Naive thymus-derived CD4-positive, alpha-beta T cell (primary cell): Measurements from ENCODE around the gene NOP9. TPM values are rescaled to one million over a fixed set of nuclear protein-coding genes. Genes with fewer than 3 reads are reported as not detected.
A peak's percentile ranks its signal among the peaks of the same experiment; 100 is the strongest.

ENCODE experiments used
- ATAC-seq: fragments of 150-1000 bp; cut with Tn5 transposase; 2 replicates; pipeline ENCODE4 v1.10.0; 2021; ENCODE audit warnings: mild to moderate bottlenecking, moderate library complexity
- CTCF ChIA-PET: fragments of 350-600 bp; sonication (Branson Sonifier 250); formaldehyde crosslinking; loops from one replicate; lab custom pipeline; 2021; ENCODE audit warnings: antibody characterized with exemption; lab: Charles Lee
- POLR2A ChIA-PET: fragments of 350-600 bp; sonication (Branson Sonifier 250); formaldehyde crosslinking; loops from one replicate; lab custom pipeline; 2021; ENCODE audit warnings: antibody characterized with exemption, inconsistent platforms; lab: Charles Lee
- DNase-seq, 9 donors: peaks; one replicate each; pipeline versions ENCODE4 v3.0.0 to v3.0.0-alpha.2; 2020 to 2022; ENCODE audit warnings: mixed read lengths in 1 of 9
- H3K27ac ChIP-seq: one replicate; pipeline ENCODE4 v1.7.0; 2013; ENCODE audit warnings: mild to moderate bottlenecking, low read depth, low read length, moderate library complexity
- H3K27me3 ChIP-seq, 2 donors: one replicate each; pipeline ENCODE4 v1.7.0; 2013; ENCODE audit warnings: low read length in 2 of 2, mild to moderate bottlenecking in 2 of 2, moderate library complexity in 2 of 2; ENCODE audit not compliant: control insufficient read depth in 2 of 2, insufficient read depth in 2 of 2
- H3K36me3 ChIP-seq, 3 experiments: 1 replicate in 2 of 3; 2 replicates in 1 of 3; pipeline ENCODE4 v1.7.0; 2013; ENCODE audit warnings: low read length in 3 of 3, mild to moderate bottlenecking in 3 of 3, moderate library complexity in 1 of 3; ENCODE audit not compliant: insufficient read depth in 3 of 3, control insufficient read depth in 2 of 3
- H3K4me1 ChIP-seq, 2 donors: one replicate each; pipeline ENCODE4 v1.7.0; 2013; ENCODE audit warnings: low read length in 2 of 2, mild to moderate bottlenecking in 2 of 2, moderate library complexity in 1 of 2; ENCODE audit not compliant: control insufficient read depth in 2 of 2, insufficient read depth in 2 of 2
- H3K4me3 ChIP-seq: 2 replicates; pipeline ENCODE4 v1.7.0; 2013; ENCODE audit warnings: mild to moderate bottlenecking, low read length
- H3K9me3 ChIP-seq, 3 experiments: 1 replicate in 2 of 3; 2 replicates in 1 of 3; pipeline ENCODE4 v1.7.0; 2013; ENCODE audit warnings: low read length in 3 of 3; ENCODE audit not compliant: control insufficient read depth in 2 of 3
- H3K27ac Mint-ChIP-seq, 9 donors: one replicate each; pipeline ENCODE4 v1.8.0; 2020 to 2022; ENCODE audit warnings: mixed read lengths in 9 of 9, mild to moderate bottlenecking in 8 of 9, moderate library complexity in 5 of 9, inconsistent platforms in 2 of 9
- H3K27me3 Mint-ChIP-seq, 5 donors: one replicate each; pipeline ENCODE4 v1.8.0; 2021 to 2022; ENCODE audit warnings: mixed read lengths in 5 of 5, mild to moderate bottlenecking in 1 of 5
- H3K36me3 Mint-ChIP-seq, 5 donors: one replicate each; pipeline ENCODE4 v1.8.0; 2020 to 2022; ENCODE audit warnings: mixed read lengths in 5 of 5, mild to moderate bottlenecking in 3 of 5, inconsistent platforms in 1 of 5
- H3K4me1 Mint-ChIP-seq, 7 donors: one replicate each; pipeline ENCODE4 v1.8.0; 2020 to 2022; ENCODE audit warnings: mixed read lengths in 7 of 7, mild to moderate bottlenecking in 3 of 7, inconsistent platforms in 1 of 7
- H3K4me3 Mint-ChIP-seq, 10 donors: one replicate each; pipeline ENCODE4 v1.8.0; 2020 to 2022; ENCODE audit warnings: mild to moderate bottlenecking in 10 of 10, mixed read lengths in 10 of 10, moderate library complexity in 6 of 10, inconsistent platforms in 2 of 10
- H3K9me3 Mint-ChIP-seq, 11 donors: one replicate each; pipeline ENCODE4 v1.8.0; 2020 to 2022; ENCODE audit warnings: mixed read lengths in 11 of 11, mild to moderate bottlenecking in 4 of 11, inconsistent platforms in 1 of 11, moderate library complexity in 1 of 11
- intact Hi-C, 2 donors: fragments of 100-400 bp; cut with micrococcal nuclease; formaldehyde crosslinking; loops; one replicate each; pipeline ENCODE4 v1.15.1; 2023
- polyA plus RNA-seq, 2 donors: library from polyadenylated mRNA; unstranded; fragments of 300-500 nt; fragmentation: Illumina TruSeq; gene quantifications; one replicate each; pipeline ENCODE4 v1.2.3, GENCODE V29; 2021
- total RNA-seq, 6 experiments: library from RNA in 5 of 6; stranded (reverse) in 5 of 6; gene quantifications; 1 replicate in 5 of 6; 2 replicates in 1 of 6; pipeline ENCODE4 v1.2.3 and lab custom pipeline; 2021 to 2026

NOP9 gene
- total and polyA plus RNA-seq, 7 experiments from 2014 or later: 1.7 to 39.5 (median 23.9) TPM

- H3K27me3 ChIP-seq: no peaks in the 10 kb centered on the region
- ChIA-PET POLR2A (interaction anchor here (1.1 kb wide), 1 partner anchor 21 kb away, joined by 5 read pairs; the partner anchor contains the start of gene NOP9), CTCF (interaction anchor here (0.6 to 1.5 kb wide), 2 partner anchors 24 to 74 kb away, joined by 3 read pairs; no protein-coding TSS in a partner anchor)
- peaks cover 0 to 13% (median 0%) of the 10 kb centered on the region in 5 donors for H3K27me3 Mint-ChIP-seq
- H3K4me3 Mint-ChIP-seq: no peak overlapping the region
- H3K9me3 Mint-ChIP-seq: no peaks in the 10 kb centered on the region
- H3K9me3 ChIP-seq: no peaks in the 10 kb centered on the region
- H3K27ac ChIP-seq: no peak overlapping the region
- H3K4me1 Mint-ChIP-seq: peaks cover 0 to 20% (median 8%) of the 10 kb centered on the region in 7 donors
- DNase-seq: no peak
- H3K36me3 Mint-ChIP-seq: peaks cover 0 to 8% (median 0%) of the 10 kb centered on the region in 5 donors
- intact Hi-C loops: no loop called here
- H3K4me3 ChIP-seq: no peak overlapping the region
- no peak for ATAC-seq
- no peaks in the 10 kb centered on the region for H3K36me3 ChIP-seq
- H3K4me1 ChIP-seq: no peaks in the 10 kb centered on the region
- H3K27ac Mint-ChIP-seq: no peak overlapping the region
These were observed 21.7 kb downstream of the NOP9 start for GRCh38 chr14:24321212-24321975.

- ChIA-PET POLR2A (interaction anchor here (1.1 kb wide), 1 partner anchor 22 kb away, joined by 5 read pairs; the partner anchor contains the start of gene NOP9), CTCF (interaction anchor here (0.6 to 1.9 kb wide), 5 partner anchors 9 to 25 kb away, joined by 3 to 8 read pairs (median 3); partner anchors contain the start of gene CIDEB)
- H3K27me3 ChIP-seq: no peaks in the 10 kb centered on the region
- no peak overlapping the region for H3K4me3 ChIP-seq
- H3K36me3 Mint-ChIP-seq: peaks cover 0 to 2% (median 0%) of the 10 kb centered on the region in 5 donors
- H3K9me3 ChIP-seq: no peaks in the 10 kb centered on the region
- H3K4me1 ChIP-seq: peaks cover 6% of the 10 kb centered on the region in 2 donors
- ATAC-seq: no peak
- H3K27me3 Mint-ChIP-seq: peaks cover 0 to 13% (median 5%) of the 10 kb centered on the region in 5 donors
- H3K27ac ChIP-seq: no peak overlapping the region
- intact Hi-C loops: no loop called here
- no peaks in the 10 kb centered on the region for H3K36me3 ChIP-seq
- no peak overlapping the region for H3K27ac Mint-ChIP-seq
- H3K4me3 Mint-ChIP-seq: no peak overlapping the region
- H3K4me1 Mint-ChIP-seq: peaks cover 6 to 22% (median 9%) of the 10 kb centered on the region in 7 donors
- no peak for DNase-seq
- H3K9me3 Mint-ChIP-seq: no peaks in the 10 kb centered on the region
These were observed 23.0 kb downstream of the NOP9 start for GRCh38 chr14:24322672-24323071.

DNA sequence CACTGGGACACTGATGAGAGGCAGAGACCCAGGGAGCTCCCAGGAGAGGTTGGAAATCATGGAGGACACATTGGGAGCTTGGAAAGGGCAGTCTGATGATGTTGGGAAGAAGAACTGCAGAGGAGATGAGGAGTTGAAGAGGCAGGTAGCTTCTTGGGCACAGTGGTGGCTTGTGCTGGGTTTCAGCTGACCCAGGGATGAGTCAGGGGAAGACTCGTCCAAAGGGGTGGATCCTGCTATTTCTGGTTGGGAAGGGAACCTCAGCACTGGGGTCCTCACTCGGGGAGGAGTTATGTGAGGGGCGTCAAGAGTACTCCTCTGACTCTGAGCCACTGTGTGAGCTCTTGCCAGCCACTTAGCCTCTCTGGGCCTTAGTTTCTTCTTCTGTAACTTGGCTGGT, 23.7 kb downstream of the NOP9 start:
- Mint-ChIP-seq H3K4me1 (peaks cover 6 to 18% (median 10%) of the 10 kb centered on the region in 7 donors), H3K4me3 (no peak overlapping the region), H3K27me3 (peaks cover 0 to 13% (median 5%) of the 10 kb centered on the region in 5 donors), H3K9me3 (no peaks in the 10 kb centered on the region), H3K36me3 (no peaks in the 10 kb centered on the region), H3K27ac (peak overlapping the region in 1 of 9 donors; percentile 11)
- DNase-seq (peak in 1 of 9 donors; percentile 3), ATAC-seq (no peak)
- POLR2A ChIA-PET: interaction anchor here (1.3 kb wide), 1 partner anchor 9 kb away, joined by 5 read pairs; no protein-coding TSS in a partner anchor
- Histone ChIP-seq H3K4me1 (peaks cover 6% of the 10 kb centered on the region in 2 donors), H3K4me3 (no peak overlapping the region), H3K9me3 (no peaks in the 10 kb centered on the region), H3K27ac (no peak overlapping the region), H3K27me3 (no peaks in the 10 kb centered on the region), H3K36me3 (no peaks in the 10 kb centered on the region)
- CTCF ChIA-PET: interaction anchor here (0.6 to 1.9 kb wide), 4 partner anchors 9 to 110 kb away, joined by 3 to 8 read pairs (median 3); partner anchors contain the start of gene CIDEB
- intact Hi-C loops: no loop called here

DNA sequence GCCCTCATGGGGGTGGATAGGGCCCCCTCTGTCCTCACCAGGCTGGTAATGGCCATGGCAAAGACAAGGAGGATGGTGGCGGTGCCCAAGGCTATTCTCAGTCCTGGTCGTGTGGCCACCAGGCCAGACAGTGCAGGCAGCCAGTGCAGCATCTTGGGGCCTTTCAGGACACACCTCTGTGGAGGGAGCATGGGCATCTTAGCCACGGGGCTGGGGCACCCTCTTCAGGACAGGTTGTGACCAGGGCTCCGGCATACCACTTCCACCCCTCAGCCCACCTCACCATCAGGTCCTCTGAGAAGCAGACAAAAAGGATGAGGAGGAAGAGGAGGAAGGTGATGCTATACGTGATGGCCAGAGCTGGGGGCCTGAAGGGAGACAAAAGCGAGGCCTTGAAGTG, 24.4 kb downstream of the NOP9 start:
- Mint-ChIP-seq H3K27ac (peak overlapping the region in 2 of 9 donors; percentile 8 to 65), H3K4me1 (peaks cover 9 to 25% (median 14%) of the 10 kb centered on the region in 7 donors), H3K36me3 (no peaks in the 10 kb centered on the region), H3K9me3 (no peaks in the 10 kb centered on the region), H3K4me3 (no peak overlapping the region), H3K27me3 (peaks cover 0 to 13% (median 5%) of the 10 kb centered on the region in 5 donors)
- peaks cover 6 to 13% of the 10 kb centered on the region in 2 donors for H3K4me1 ChIP-seq
- no peak overlapping the region for H3K4me3 ChIP-seq
- H3K27ac ChIP-seq: no peak overlapping the region
- DNase-seq (no peak), ATAC-seq (no peak)
- H3K27me3 ChIP-seq: no peaks in the 10 kb centered on the region
- ChIA-PET CTCF (interaction anchor here (1.3 to 1.9 kb wide), 3 partner anchors 10 to 109 kb away, joined by 3 to 8 read pairs (median 3); partner anchors contain the start of gene CIDEB), POLR2A (interaction anchor here (1.3 kb wide), 1 partner anchor 10 kb away, joined by 5 read pairs; no protein-coding TSS in a partner anchor)
- H3K9me3 ChIP-seq: no peaks in the 10 kb centered on the region
- intact Hi-C loops: no loop called here
- no peaks in the 10 kb centered on the region for H3K36me3 ChIP-seq

- Histone ChIP-seq H3K4me3 (no peak overlapping the region), H3K9me3 (no peaks in the 10 kb centered on the region), H3K27ac (no peak overlapping the region), H3K36me3 (no peaks in the 10 kb centered on the region), H3K27me3 (no peaks in the 10 kb centered on the region), H3K4me1 (peaks cover 6 to 23% of the 10 kb centered on the region in 2 donors)
- Mint-ChIP-seq H3K4me3 (no peak overlapping the region), H3K27ac (peak overlapping the region in 1 of 9 donors; percentile 65), H3K9me3 (no peaks in the 10 kb centered on the region), H3K4me1 (peaks cover 7 to 32% (median 14%) of the 10 kb centered on the region in 7 donors), H3K36me3 (no peaks in the 10 kb centered on the region), H3K27me3 (peaks cover 0 to 10% (median 4%) of the 10 kb centered on the region in 5 donors)
- intact Hi-C loops: no loop called here
- no peak for DNase-seq
- ATAC-seq: no peak
- ChIA-PET POLR2A (interaction anchor here (0.5 to 0.8 kb wide), 3 partner anchors 22 to 1501 kb away, joined by 3 to 7 read pairs (median 4); no protein-coding TSS in a partner anchor), CTCF (interaction anchor here (1.5 kb wide), 1 partner anchor 108 kb away, joined by 3 read pairs; no protein-coding TSS in a partner anchor)
These were observed 25.4 kb downstream of the NOP9 start for GRCh38 chr14:24325041-24325530.

DNA sequence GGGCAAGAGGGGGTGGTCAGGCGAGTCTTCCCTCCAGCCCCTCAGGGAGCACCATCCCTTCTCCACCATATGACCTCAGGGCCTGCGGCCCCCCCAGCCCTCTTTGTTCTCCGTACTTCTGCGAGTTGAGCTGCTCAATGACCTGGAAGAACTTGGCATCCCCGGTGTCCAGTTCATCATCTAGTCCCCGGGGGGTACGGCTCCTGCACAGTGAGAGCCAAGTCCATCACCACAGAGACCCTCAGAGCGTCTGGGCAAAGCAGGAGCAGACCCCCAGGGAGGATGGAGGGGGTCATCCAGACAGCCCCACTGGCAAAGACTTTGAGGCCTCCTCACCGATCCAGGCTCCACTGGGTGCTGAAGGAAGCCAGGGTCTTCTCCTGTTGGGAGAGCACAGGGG, 26.3 kb downstream of the NOP9 start:
- Mint-ChIP-seq H3K4me3 (no peak overlapping the region), H3K36me3 (no peaks in the 10 kb centered on the region), H3K27me3 (peaks cover 0 to 15% (median 8%) of the 10 kb centered on the region in 5 donors), H3K27ac (no peak overlapping the region), H3K4me1 (peaks cover 7 to 39% (median 14%) of the 10 kb centered on the region in 7 donors), H3K9me3 (no peaks in the 10 kb centered on the region)
- Histone ChIP-seq H3K4me3 (no peak overlapping the region), H3K36me3 (no peaks in the 10 kb centered on the region), H3K9me3 (no peaks in the 10 kb centered on the region), H3K27ac (no peak overlapping the region), H3K27me3 (no peaks in the 10 kb centered on the region), H3K4me1 (peaks cover 6 to 26% of the 10 kb centered on the region in 2 donors)
- no peak for ATAC-seq
- ChIA-PET POLR2A (no interaction called here), CTCF (no interaction called here)
- intact Hi-C loops: no loop called here
- no peak for DNase-seq
